ENCODE measurements around the gene ICAM1. TPM values are rescaled to one million over a fixed set of nuclear protein-coding genes. Genes with fewer than 3 reads are reported as not detected.

Gene ICAM1
- total and polyA plus RNA-seq, 2 of the 13 experiments (the other 11 are each of a cell fraction or from before 2014, with no cell fraction given) = 37.9 to 98.4 TPM

GRCh38 chr19:10238172-10238783 is 32.6 kb upstream of the ICAM1 start (continued):
- TF ChIP-seq MXD3 (CRISPR knock-in tag; IDR thresholded peaks at IDR 0.05) (no peak), ZNF24 (IDR thresholded peaks at IDR 0.05) (no peak), RCOR2 (CRISPR knock-in tag; IDR thresholded peaks at IDR 0.05) (peak; percentile 75), ZFP37 (CRISPR knock-in tag; IDR thresholded peaks at IDR 0.05; ENCODE audit: borderline replicate concordance) (0 out of 2 replicates have a peak, but pooled peaks have one; percentile 33), ARID4A (CRISPR knock-in tag; IDR thresholded peaks at IDR 0.05; ENCODE audit: borderline replicate concordance) (peak; percentile 43; the same call in 1 of the 2 replicates), HES4 (CRISPR knock-in tag; IDR thresholded peaks at IDR 0.05; ENCODE audit: borderline replicate concordance) (no peak), ZNF737 (CRISPR knock-in tag; IDR thresholded peaks at IDR 0.05; ENCODE audit: borderline replicate concordance) (no peak), FOXJ3 (CRISPR knock-in tag; IDR thresholded peaks at IDR 0.05; ENCODE audit: borderline replicate concordance) (no peak), FOSL2 (CRISPR knock-in tag; IDR thresholded peaks at IDR 0.05) (peak; percentile 80), SP5 (CRISPR knock-in tag; IDR thresholded peaks at IDR 0.05; ENCODE audit: borderline replicate concordance, low read depth) (peak; percentile 86), TRAFD1 (CRISPR knock-in tag; IDR thresholded peaks at IDR 0.05; ENCODE audit: borderline replicate concordance) (no peak), BORCS8-MEF2B (CRISPR knock-in tag; IDR thresholded peaks at IDR 0.05) (no peak), THAP8 (CRISPR knock-in tag; IDR thresholded peaks at IDR 0.05; ENCODE audit: borderline replicate concordance) (no peak), ZNF343 (CRISPR knock-in tag; IDR thresholded peaks at IDR 0.05) (no peak), LBX2 (CRISPR knock-in tag; IDR thresholded peaks at IDR 0.05; ENCODE audit: borderline replicate concordance) (no peak), SALL1 (CRISPR knock-in tag; IDR thresholded peaks at IDR 0.05) (peak; percentile 72), ZFX (CRISPR knock-in tag; IDR thresholded peaks at IDR 0.05; ENCODE audit: low read depth) (peak; percentile 22; the same call in 1 of the 2 replicates), ZNF180 (CRISPR knock-in tag; IDR thresholded peaks at IDR 0.05; ENCODE audit: borderline replicate concordance, low read depth) (no peak), ZMAT3 (CRISPR knock-in tag; conservative IDR thresholded peaks at IDR 0.05) (no peak; the same call in 1 of the 2 replicates), SP1 (IDR thresholded peaks at IDR 0.05) (no peak), SP1 (CRISPR knock-in tag; IDR thresholded peaks at IDR 0.05) (0 out of 2 replicates have a peak, but pooled peaks have one; percentile 14), RARG (CRISPR knock-in tag; IDR thresholded peaks at IDR 0.05; ENCODE audit: low read depth) (no peak), PTBP1 (IDR thresholded peaks at IDR 0.05; ENCODE audit: low read depth, low read length, poor library complexity, severe bottlenecking) (no peak), ZNF563 (CRISPR knock-in tag; IDR thresholded peaks at IDR 0.05) (no peak)

Data from HepG2 (cell line).